HG03064 (cell line): ENCODE data around the gene RBM23.

Source experiments
- ATAC-seq: cut with Tn5 transposase; IDR thresholded peaks from one replicate; pipeline ENCODE4 v1.9.1; 2021; ENCODE audit warnings: low read depth; ENCODE audit not compliant: unreplicated experiment

The RBM23 gene

GRCh38 chr14:22845821-22846625, 72.9 kb downstream of the RBM23 start:
- ATAC-seq, result no peak

GRCh38 chr14:22845103-22845394, 73.9 kb downstream of the RBM23 start:
- ATAC-seq, result no peak

GRCh38 chr14:22844221-22845102, 74.5 kb downstream of the RBM23 start:
- ATAC-seq, result no peak
